ENCODE measurements around the gene ZFPM1. TPM values are rescaled to one million over a fixed set of nuclear protein-coding genes. Genes with fewer than 3 reads are reported as not detected.

ZFPM1 gene
- total RNA-seq, 2 donors from 2014 or later = 10.9 to 11.4 TPM

DNA sequence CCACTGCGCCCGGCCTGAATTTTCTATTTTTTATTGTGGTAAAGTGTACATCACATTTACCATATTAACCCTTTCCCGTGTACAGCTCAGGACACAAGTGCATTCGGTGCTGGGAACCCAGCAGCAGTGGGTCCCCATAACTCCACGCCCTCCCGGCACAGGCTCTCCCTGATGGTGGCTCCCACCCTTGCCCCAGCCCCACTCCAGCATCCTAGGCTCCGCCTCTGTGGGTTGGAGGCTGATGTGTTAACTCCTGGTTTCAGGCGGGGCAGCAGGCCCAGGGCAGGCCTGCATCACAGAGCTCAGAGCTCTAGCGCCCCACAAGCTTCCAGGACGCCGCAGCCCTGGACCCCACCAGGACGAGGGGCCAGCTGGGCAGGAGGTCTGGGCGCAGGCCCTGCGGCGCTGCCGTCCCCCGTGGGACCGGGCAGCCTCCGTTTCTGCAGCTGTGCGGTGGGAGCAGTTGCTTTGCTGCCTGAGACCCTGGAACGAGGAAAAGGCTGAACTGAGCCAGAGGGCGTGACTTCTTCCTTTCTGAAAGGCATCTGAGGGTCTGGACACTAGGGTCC, 19.6 kb downstream of the ZFPM1 start:
- no peaks in the 10 kb centered on the region for H3K9me3 ChIP-seq
- intact Hi-C loops (cut with DNase I) = no loop called here
- TF ChIP-seq, protein P1, sequence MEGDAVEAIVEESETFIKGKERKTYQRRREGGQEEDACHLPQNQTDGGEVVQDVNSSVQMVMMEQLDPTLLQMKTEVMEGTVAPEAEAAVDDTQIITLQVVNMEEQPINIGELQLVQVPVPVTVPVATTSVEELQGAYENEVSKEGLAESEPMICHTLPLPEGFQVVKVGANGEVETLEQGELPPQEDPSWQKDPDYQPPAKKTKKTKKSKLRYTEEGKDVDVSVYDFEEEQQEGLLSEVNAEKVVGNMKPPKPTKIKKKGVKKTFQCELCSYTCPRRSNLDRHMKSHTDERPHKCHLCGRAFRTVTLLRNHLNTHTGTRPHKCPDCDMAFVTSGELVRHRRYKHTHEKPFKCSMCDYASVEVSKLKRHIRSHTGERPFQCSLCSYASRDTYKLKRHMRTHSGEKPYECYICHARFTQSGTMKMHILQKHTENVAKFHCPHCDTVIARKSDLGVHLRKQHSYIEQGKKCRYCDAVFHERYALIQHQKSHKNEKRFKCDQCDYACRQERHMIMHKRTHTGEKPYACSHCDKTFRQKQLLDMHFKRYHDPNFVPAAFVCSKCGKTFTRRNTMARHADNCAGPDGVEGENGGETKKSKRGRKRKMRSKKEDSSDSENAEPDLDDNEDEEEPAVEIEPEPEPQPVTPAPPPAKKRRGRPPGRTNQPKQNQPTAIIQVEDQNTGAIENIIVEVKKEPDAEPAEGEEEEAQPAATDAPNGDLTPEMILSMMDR (IDR thresholded peaks at IDR 0.05) = no peak
- no peaks in the 10 kb centered on the region for H3K36me3 ChIP-seq (replicated peaks in 1 of 2; ENCODE audit: insufficient read depth in 1 of 2, low read depth in 2 of 2)
- no peak for DNase-seq
- H3K27me3 ChIP-seq = no peaks in the 10 kb centered on the region
- H3K4me3 ChIP-seq = no peak overlapping the region
- peaks cover 86% of the 10 kb centered on the region for H3K4me1 ChIP-seq
- no peak for ATAC-seq
- 83 to 88% methylated on average over 9 to 20 of the region's 22 CpGs for WGBS, 2 donors
- H3K27ac ChIP-seq = peak overlapping the region in 2 of 4 donors; percentile 69 to 71

DNA sequence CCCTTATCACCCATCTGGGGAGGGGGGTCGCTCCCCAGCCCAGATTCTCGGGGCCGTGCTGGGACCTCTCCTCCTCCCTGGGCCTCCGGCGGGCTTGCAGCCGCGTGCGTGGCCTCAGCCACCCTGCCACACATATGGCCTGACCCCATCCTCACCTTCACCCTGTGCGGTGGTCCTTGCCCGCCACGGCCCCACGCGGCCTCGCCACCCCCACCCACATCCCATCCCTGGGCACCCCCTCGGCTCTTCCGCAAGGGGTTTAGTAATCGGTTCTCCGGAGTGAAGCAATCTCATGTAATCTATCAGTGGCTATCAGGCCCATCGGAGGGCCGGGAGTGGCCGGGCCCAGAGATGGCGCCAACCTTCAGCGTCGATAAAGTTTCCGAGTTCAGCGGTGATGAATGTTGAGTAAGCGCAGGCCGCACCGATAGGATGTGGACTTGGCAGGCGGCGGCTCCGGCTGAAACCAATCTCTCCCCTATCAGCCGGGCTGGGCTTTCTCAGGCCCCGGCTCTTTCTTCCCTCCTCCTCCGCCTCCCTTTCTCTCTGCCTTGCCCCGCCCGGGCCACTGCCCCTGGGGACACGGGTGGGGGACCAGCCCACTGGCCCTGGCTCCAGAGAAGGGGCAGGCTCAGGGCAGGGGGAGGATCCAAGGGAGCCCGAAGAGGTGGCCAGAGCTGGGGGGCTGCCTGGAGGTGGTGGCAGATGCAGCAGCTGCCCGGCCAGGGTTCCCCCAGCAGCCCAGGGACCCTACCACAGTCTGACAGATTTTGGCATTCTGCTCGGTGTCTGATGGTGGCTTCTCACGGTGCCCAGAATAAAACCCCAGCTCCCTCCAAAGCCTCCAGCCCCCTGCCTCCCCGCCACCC, 20.8 kb downstream of the ZFPM1 start:
- H3K9me3 ChIP-seq = no peaks in the 10 kb centered on the region
- peak; percentile 78 for ATAC-seq
- H3K4me1 ChIP-seq = peaks cover 86% of the 10 kb centered on the region
- TF ChIP-seq, protein P1 (IDR thresholded peaks at IDR 0.05) = no peak
- TF ChIP-seq POLR2A (IDR thresholded peaks at IDR 0.05) = no peak
- WGBS, 2 donors = 47 to 59% methylated on average over 25 to 40 of the region's 43 CpGs
- H3K27ac ChIP-seq = peak overlapping the region; percentile 45 to 71 (median 69)
- intact Hi-C loops (cut with DNase I) = no loop called here
- H3K36me3 ChIP-seq (replicated peaks in 1 of 2; ENCODE audit: insufficient read depth in 1 of 2, low read depth in 2 of 2) = no peaks in the 10 kb centered on the region
- DNase-seq = peak; percentile 81 to 87 (median 84)
- no peak overlapping the region for H3K4me3 ChIP-seq
- no peaks in the 10 kb centered on the region for H3K27me3 ChIP-seq

DNA sequence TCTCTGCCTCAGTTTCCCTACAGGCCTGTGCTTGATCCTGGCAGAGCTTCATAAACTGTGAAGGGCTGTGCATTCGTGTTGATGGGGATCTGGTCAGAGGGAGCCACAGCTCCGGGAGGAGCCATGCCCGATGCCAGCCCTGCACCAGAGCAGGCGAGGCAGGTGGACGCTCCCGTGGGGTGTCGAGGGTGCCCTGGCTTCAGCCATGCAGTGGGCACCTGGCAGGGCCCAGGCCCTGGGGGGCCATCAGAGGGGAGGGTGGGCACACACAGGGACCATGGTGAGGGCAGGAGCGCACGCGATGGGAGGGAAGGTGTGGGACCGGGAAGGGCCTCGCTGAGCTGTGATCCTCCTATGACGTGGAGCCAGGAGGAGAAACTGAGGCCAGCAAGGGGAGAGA, 22.0 kb downstream of the ZFPM1 start:
- WGBS, 2 donors = 85 to 89% methylated on average over 6 to 13 of the region's 13 CpGs
- Histone ChIP-seq H3K27me3 (no peaks in the 10 kb centered on the region), H3K27ac (peak overlapping the region in 2 of 4 donors; percentile 15 to 71), H3K9me3 (no peaks in the 10 kb centered on the region), H3K4me3 (no peak overlapping the region), H3K4me1 (peaks cover 87% of the 10 kb centered on the region), H3K36me3 (replicated peaks in 1 of 2; ENCODE audit: insufficient read depth in 1 of 2, low read depth in 2 of 2) (no peaks in the 10 kb centered on the region)
- intact Hi-C loops (cut with DNase I) = no loop called here
- ATAC-seq (no peak), DNase-seq (no peak)
- TF ChIP-seq POLR2A (IDR thresholded peaks at IDR 0.05) = no peak
- TF ChIP-seq, protein P1 (IDR thresholded peaks at IDR 0.05) = no peak

DNA sequence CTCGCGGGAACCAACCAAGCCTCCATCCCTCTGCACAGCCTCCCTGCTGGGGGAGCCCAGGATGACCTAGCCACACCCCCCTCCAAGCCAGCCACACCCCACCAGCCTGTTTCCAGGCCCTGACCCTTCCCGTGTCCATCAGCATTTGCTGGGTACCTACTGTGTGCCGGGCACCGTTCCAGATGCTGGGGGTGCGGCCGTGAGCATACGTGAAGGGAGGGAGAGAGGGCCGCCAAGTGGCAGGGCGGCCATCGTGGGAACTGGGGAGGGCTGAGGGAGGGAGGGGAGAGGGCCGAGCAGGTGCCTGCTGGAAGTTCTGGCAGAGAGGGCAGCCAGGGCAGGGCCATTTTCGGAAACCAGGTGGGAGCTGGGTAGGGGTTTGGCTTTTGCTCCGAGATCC, 23.1 kb downstream of the ZFPM1 start:
- H3K4me3 ChIP-seq = no peak overlapping the region
- no peaks in the 10 kb centered on the region for H3K9me3 ChIP-seq
- no peak for TF ChIP-seq POLR2A (IDR thresholded peaks at IDR 0.05)
- TF ChIP-seq, protein P1 (IDR thresholded peaks at IDR 0.05) = no peak
- H3K27ac ChIP-seq = peak overlapping the region in 3 of 4 donors; percentile 16 to 84 (median 82)
- DNase-seq (peak in 1 of 4 donors; percentile 46), ATAC-seq (no peak)
- intact Hi-C loops (cut with DNase I) = no loop called here
- no peaks in the 10 kb centered on the region for H3K27me3 ChIP-seq
- H3K36me3 ChIP-seq (replicated peaks in 1 of 2; ENCODE audit: insufficient read depth in 1 of 2, low read depth in 2 of 2) = no peaks in the 10 kb centered on the region
- WGBS, 2 donors = 23 to 55% methylated on average over 11 to 14 of the region's 14 CpGs
- H3K4me1 ChIP-seq = peaks cover 95% of the 10 kb centered on the region

Measured in body of pancreas (tissue), 4 donors.